ENCODE data around the gene GRIP2.

Gene GRIP2

DNA sequence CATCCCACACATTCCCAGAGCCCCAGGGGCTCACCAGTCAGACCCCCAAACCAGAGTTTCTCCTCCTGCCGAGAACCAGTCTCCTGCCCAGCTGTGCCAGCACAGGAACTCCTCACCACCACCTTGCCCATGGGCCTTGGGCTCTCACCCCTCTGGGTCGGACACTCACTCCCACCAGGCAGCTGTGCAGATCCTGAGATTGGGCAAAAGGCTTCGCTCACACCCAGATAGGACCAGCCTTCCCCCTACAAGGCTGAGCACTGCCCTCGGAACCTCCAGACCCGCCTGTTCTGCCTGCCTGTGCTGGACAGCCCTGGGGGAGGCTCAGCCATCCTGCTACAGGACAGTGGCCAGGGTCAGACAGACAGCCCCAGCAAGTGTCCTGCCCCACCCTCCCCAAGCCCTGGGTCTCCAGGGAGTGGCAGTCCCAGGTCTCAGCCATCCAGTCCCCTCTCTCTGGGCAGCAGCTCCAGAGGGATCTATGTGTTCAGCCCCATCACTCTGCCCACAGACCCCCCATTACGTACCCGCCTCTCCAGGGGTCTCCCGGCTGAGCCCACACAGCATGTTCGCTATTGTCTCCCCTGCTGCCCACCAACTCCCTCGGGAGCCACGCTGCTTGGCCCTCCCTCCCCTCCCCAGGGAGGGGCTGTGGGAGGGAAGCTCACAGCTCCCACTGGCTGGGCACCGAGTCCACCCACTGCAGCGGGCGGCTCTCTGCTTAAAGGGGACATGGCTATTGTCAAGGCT lies at the start of gene GRIP2:
GRIP2 (minus strand) TSS at position 601 of the 750 bp plus-strand sequence; CDS start at position 567, 34 bp downstream.
- peak; percentile 68 for ATAC-seq
- no peak for TF ChIP-seq SNAI2 (CRISPR knock-in tag; IDR thresholded peaks at IDR 0.05)
- TF ChIP-seq OSR1 (CRISPR knock-in tag; IDR thresholded peaks at IDR 0.05): no peak
- TF ChIP-seq ARNTL (CRISPR knock-in tag; IDR thresholded peaks at IDR 0.05; ENCODE audit: borderline replicate concordance, low read depth): no peak
- no peak for TF ChIP-seq ZC3H10 (CRISPR knock-in tag; IDR thresholded peaks at IDR 0.05)
- no peak for TF ChIP-seq TCF4 (CRISPR knock-in tag; IDR thresholded peaks at IDR 0.05; ENCODE audit: borderline replicate concordance)
- TF ChIP-seq, protein P1, sequence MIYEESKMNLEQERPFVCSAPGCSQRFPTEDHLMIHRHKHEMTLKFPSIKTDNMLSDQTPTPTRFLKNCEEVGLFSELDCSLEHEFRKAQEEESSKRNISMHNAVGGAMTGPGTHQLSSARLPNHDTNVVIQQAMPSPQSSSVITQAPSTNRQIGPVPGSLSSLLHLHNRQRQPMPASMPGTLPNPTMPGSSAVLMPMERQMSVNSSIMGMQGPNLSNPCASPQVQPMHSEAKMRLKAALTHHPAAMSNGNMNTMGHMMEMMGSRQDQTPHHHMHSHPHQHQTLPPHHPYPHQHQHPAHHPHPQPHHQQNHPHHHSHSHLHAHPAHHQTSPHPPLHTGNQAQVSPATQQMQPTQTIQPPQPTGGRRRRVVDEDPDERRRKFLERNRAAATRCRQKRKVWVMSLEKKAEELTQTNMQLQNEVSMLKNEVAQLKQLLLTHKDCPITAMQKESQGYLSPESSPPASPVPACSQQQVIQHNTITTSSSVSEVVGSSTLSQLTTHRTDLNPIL (CRISPR knock-in tag; IDR thresholded peaks at IDR 0.05; ENCODE audit: low read depth): no peak

DNA sequence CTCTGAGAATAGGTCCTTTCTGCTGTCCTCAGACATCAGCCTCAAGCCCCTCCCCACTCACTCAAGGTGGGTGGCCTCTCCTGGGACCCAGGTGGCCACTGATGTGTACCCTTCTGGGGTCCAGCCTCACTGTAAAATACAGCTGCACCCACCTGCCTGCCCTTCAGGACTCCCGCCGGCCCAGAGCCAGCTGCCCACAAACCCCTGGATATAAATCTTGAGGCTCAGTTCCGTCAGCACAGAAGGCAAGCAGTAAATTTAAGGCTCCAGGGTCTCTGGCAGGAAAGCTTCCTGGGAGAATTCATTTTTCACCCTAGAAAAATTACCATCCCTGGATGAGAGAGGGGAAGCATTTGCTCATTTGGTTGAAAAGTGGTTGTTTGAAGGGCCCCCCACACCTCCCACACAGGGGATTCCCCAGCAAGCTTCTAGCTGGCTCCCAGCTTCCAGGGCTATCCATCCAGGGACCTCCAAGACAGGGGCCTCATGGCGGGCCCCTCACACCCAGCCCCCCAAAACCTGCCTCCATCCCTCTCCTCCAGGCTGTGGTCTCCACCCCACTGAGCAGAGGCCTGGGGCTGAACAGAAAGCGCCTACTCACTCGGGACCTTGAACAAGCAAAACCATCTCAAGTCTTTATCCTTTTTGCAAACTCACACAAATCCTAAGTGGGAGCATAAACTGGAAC lies 48.4 kb upstream of the GRIP2 start:
- no peak for ATAC-seq
- no peak for TF ChIP-seq ZFP30 (CRISPR knock-in tag; IDR thresholded peaks at IDR 0.05)
- TF ChIP-seq ZNF8 (CRISPR knock-in tag; IDR thresholded peaks at IDR 0.05): no peak

DNA sequence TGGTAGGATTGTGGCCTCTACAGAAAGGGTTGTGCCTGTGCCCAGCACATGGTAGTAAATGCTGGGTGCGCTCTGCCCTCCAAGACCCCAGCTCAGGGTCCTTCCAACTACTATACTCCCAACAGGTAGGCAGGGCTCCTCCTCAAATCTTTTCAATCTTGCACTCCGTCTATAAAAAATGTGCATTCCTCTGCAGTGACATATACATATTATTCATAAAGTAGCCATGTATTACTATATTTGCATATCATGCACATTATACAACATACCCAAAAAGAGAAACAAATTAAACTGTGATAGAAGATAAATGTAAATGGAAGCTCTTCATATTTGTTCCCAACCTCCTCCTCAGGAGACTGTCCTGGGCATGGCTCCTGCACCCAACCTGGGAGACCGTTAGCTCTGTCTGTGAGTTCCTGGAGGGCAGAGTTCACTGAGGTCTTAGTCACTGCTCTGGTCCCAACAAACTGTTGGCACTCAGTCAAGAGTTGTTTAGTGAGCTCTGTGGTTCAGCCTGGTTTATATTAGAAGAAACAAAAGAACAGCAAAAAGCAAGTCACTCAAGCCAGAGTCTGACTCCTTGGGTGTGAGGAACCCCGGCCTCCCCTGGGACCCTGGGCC lies 47.7 kb upstream of the GRIP2 start:
- peak; percentile 82 for ATAC-seq
- TF ChIP-seq ZNF8 (CRISPR knock-in tag; IDR thresholded peaks at IDR 0.05) (no peak), ISL1 (CRISPR knock-in tag; IDR thresholded peaks at IDR 0.05) (no peak), CSDC2 (CRISPR knock-in tag; IDR thresholded peaks at IDR 0.05) (no peak), PPARA (CRISPR knock-in tag; IDR thresholded peaks at IDR 0.05; ENCODE audit: borderline replicate concordance) (no peak), RARB (CRISPR knock-in tag; IDR thresholded peaks at IDR 0.05) (no peak), ZNF70 (CRISPR knock-in tag; IDR thresholded peaks at IDR 0.05) (no peak), TCF4 (CRISPR knock-in tag; IDR thresholded peaks at IDR 0.05; ENCODE audit: borderline replicate concordance) (no peak), BACH2 (CRISPR knock-in tag; IDR thresholded peaks at IDR 0.05; ENCODE audit: borderline replicate concordance) (no peak), ZC3H10 (CRISPR knock-in tag; IDR thresholded peaks at IDR 0.05) (no peak), ZNF565 (CRISPR knock-in tag; conservative IDR thresholded peaks at IDR 0.05; ENCODE audit: low read depth) (no peak), TOX (CRISPR knock-in tag; IDR thresholded peaks at IDR 0.05; ENCODE audit: borderline replicate concordance) (no peak), SNAI2 (CRISPR knock-in tag; IDR thresholded peaks at IDR 0.05) (no peak), GLIS3 (CRISPR knock-in tag; IDR thresholded peaks at IDR 0.05) (no peak)
- TF ChIP-seq, protein P2, sequence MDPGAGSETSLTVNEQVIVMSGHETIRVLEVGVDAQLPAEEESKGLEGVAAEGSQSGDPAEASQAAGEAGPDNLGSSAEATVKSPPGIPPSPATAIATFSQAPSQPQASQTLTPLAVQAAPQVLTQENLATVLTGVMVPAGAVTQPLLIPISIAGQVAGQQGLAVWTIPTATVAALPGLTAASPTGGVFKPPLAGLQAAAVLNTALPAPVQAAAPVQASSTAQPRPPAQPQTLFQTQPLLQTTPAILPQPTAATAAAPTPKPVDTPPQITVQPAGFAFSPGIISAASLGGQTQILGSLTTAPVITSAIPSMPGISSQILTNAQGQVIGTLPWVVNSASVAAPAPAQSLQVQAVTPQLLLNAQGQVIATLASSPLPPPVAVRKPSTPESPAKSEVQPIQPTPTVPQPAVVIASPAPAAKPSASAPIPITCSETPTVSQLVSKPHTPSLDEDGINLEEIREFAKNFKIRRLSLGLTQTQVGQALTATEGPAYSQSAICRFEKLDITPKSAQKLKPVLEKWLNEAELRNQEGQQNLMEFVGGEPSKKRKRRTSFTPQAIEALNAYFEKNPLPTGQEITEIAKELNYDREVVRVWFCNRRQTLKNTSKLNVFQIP (CRISPR knock-in tag; IDR thresholded peaks at IDR 0.05; ENCODE audit: borderline replicate concordance, low read depth): no peak
- TF ChIP-seq, protein P3, sequence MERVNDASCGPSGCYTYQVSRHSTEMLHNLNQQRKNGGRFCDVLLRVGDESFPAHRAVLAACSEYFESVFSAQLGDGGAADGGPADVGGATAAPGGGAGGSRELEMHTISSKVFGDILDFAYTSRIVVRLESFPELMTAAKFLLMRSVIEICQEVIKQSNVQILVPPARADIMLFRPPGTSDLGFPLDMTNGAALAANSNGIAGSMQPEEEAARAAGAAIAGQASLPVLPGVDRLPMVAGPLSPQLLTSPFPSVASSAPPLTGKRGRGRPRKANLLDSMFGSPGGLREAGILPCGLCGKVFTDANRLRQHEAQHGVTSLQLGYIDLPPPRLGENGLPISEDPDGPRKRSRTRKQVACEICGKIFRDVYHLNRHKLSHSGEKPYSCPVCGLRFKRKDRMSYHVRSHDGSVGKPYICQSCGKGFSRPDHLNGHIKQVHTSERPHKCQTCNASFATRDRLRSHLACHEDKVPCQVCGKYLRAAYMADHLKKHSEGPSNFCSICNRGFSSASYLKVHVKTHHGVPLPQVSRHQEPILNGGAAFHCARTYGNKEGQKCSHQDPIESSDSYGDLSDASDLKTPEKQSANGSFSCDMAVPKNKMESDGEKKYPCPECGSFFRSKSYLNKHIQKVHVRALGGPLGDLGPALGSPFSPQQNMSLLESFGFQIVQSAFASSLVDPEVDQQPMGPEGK (CRISPR knock-in tag; IDR thresholded peaks at IDR 0.05; ENCODE audit: borderline replicate concordance): no peak
- TF ChIP-seq, protein P4, sequence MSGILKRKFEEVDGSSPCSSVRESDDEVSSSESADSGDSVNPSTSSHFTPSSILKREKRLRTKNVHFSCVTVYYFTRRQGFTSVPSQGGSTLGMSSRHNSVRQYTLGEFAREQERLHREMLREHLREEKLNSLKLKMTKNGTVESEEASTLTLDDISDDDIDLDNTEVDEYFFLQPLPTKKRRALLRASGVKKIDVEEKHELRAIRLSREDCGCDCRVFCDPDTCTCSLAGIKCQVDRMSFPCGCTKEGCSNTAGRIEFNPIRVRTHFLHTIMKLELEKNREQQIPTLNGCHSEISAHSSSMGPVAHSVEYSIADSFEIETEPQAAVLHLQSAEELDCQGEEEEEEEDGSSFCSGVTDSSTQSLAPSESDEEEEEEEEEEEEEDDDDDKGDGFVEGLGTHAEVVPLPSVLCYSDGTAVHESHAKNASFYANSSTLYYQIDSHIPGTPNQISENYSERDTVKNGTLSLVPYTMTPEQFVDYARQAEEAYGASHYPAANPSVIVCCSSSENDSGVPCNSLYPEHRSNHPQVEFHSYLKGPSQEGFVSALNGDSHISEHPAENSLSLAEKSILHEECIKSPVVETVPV (CRISPR knock-in tag; IDR thresholded peaks at IDR 0.05): no peak
- TF ChIP-seq, protein P5, sequence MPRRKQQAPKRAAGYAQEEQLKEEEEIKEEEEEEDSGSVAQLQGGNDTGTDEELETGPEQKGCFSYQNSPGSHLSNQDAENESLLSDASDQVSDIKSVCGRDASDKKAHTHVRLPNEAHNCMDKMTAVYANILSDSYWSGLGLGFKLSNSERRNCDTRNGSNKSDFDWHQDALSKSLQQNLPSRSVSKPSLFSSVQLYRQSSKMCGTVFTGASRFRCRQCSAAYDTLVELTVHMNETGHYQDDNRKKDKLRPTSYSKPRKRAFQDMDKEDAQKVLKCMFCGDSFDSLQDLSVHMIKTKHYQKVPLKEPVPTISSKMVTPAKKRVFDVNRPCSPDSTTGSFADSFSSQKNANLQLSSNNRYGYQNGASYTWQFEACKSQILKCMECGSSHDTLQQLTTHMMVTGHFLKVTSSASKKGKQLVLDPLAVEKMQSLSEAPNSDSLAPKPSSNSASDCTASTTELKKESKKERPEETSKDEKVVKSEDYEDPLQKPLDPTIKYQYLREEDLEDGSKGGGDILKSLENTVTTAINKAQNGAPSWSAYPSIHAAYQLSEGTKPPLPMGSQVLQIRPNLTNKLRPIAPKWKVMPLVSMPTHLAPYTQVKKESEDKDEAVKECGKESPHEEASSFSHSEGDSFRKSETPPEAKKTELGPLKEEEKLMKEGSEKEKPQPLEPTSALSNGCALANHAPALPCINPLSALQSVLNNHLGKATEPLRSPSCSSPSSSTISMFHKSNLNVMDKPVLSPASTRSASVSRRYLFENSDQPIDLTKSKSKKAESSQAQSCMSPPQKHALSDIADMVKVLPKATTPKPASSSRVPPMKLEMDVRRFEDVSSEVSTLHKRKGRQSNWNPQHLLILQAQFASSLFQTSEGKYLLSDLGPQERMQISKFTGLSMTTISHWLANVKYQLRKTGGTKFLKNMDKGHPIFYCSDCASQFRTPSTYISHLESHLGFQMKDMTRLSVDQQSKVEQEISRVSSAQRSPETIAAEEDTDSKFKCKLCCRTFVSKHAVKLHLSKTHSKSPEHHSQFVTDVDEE (CRISPR knock-in tag; IDR thresholded peaks at IDR 0.05): no peak
